Psoas muscle (tissue), 8 donors: Measurements from ENCODE around the gene ARHGEF16. TPM values are rescaled to one million over a fixed set of nuclear protein-coding genes. Genes with fewer than 3 reads are reported as not detected.

Source experiments
- ATAC-seq, 4 donors: fragments of 200-7000 bp; cut with Tn5 transposase; one replicate each; pipeline ENCODE4 v1.9.1; 2020; ENCODE audit warnings: moderate library complexity in 3 of 4, mild to moderate bottlenecking in 2 of 4
- DNase-seq, 2 donors: peaks; one replicate each; pipeline ENCODE4 v3.0.0-alpha.2; 2020
- H3K27ac ChIP-seq: fragments of 200-600 bp; one replicate; pipeline ENCODE4 v1.8.0; 2022
- H3K27me3 ChIP-seq, 3 donors: fragments of 200-600 bp in 1 of 3; one replicate each; pipeline versions ENCODE4 v1.6.1 to v1.8.0; 2013 to 2022; ENCODE audit warnings: low read length in 2 of 3, mild to moderate bottlenecking in 2 of 3, moderate library complexity in 1 of 3; ENCODE audit not compliant: insufficient read depth in 3 of 3
- H3K36me3 ChIP-seq, 2 donors: fragments of 200-600 bp in 1 of 2; one replicate each; pipeline versions ENCODE4 v1.6.1 to v1.8.0; 2013 to 2022; ENCODE audit warnings: low read depth in 1 of 2, mild to moderate bottlenecking in 1 of 2, moderate library complexity in 1 of 2; ENCODE audit not compliant: insufficient read depth in 1 of 2
- H3K4me1 ChIP-seq: fragments of 200-600 bp; one replicate; pipeline ENCODE4 v1.8.0; 2022
- H3K4me3 ChIP-seq: fragments of 200-600 bp; one replicate; pipeline ENCODE4 v1.8.0; 2022; ENCODE audit warnings: mild to moderate bottlenecking
- H3K9me3 ChIP-seq: fragments of 200-600 bp; one replicate; pipeline ENCODE4 v1.8.0; 2022
- CTCF ChIP-seq: fragments of 200-600 bp; IDR thresholded peaks from one replicate; pipeline ENCODE4 v1.8.0; 2022; ENCODE audit warnings: antibody characterized with exemption
- WGBS, 3 donors: extraction: QIAGEN DNeasy Blood & Tissue Kit; methylation state at CpG; one replicate each; pipeline versions ENCODE4 v1.1.6 to v1.1.7; 2013; 5-methylcytosine and 5-hydroxymethylcytosine counted together
- intact Hi-C, 2 donors: fragments of 100-400 bp; cut with DNase I; formaldehyde crosslinking; loops; one replicate each; pipeline versions ENCODE4 v1.11.0 to v1.14.2; 2022
- polyA plus RNA-seq, 3 donors: library from polyadenylated mRNA; stranded (reverse); fragments of 200-250 nt; gene quantifications; one replicate each; pipeline ENCODE4 v1.2.3, GENCODE V29; 2013
- total RNA-seq, 4 donors: library from RNA; stranded (reverse); fragmentation: NEBNext Ultra II Directional in 2 of 4; extraction: Animal tissue kit (Norgen Biotek cat#: 25700) in 2 of 4; gene quantifications; one replicate each; pipeline versions ENCODE4 v1.2.1 to v1.2.4, GENCODE V29; 2021 to 2023
- donor health status: healthy with polysubstance abuse.
- donor health status: DM: no; HTN: no; CAD: no; lungs with moderate emphysema.
- donor health status: Bipolar disorder and iron deficiency.
- donor health status: healthy.
- donor health status: DM: yes; HTN: yes; CAD: no.
- donor health status: DM: no; HTN: no; CAD: no.
- donor health status: DM: no; HTN: no; CAD: no.
- donor health status: DM: yes; HTN: yes; CAD: no.

ARHGEF16 gene
- total and polyA plus RNA-seq, 7 donors: 0.29 to 0.56 (median 0.51) TPM

- H3K27me3 ChIP-seq: no peaks in the 10 kb centered on the region
- H3K4me3 ChIP-seq: peak overlapping the region; percentile 71
- ATAC-seq (peak; percentile 6 to 48 (median 26)), DNase-seq (no peak)
- no peaks in the 10 kb centered on the region for H3K36me3 ChIP-seq
- H3K9me3 ChIP-seq: no peaks in the 10 kb centered on the region
- peak overlapping the region; percentile 77 for H3K27ac ChIP-seq
- peaks cover 26% of the 10 kb centered on the region for H3K4me1 ChIP-seq
- intact Hi-C loops: no loop called here
- TF ChIP-seq CTCF: no peak
- 16 to 31% (median 19%) methylated on average over 31 to 32 of the region's 32 CpGs for WGBS, 3 donors
Measured at GRCh38 chr1:3530086-3530925, 75.8 kb downstream of the ARHGEF16 start.

Other genes with a start within 250 kb of the ARHGEF16 start
- 1 to 10 TPM; 3.7 to 5.5 (median 4.5) TPM for gene MEGF6, start 156.8 kb downstream of the ARHGEF16 start, total RNA-seq
- gene MEGF6, start 156.8 kb downstream of the ARHGEF16 start, polyA plus RNA-seq: 1 to 10 TPM in 2 of 3 donors, under 1 TPM in 1; 0.67 to 2.4 (median 1.6) TPM
- gene TPRG1L, start 170.3 kb downstream of the ARHGEF16 start, total RNA-seq: 10 to 100 TPM; 37.9 to 49.2 (median 39.2) TPM
- gene TPRG1L, start 170.3 kb downstream of the ARHGEF16 start, polyA plus RNA-seq: 10 to 100 TPM; 33.9 to 66.4 (median 45.0) TPM
- gene WRAP73, start 195.4 kb downstream of the ARHGEF16 start, total RNA-seq: 10 to 100 TPM; 10.8 to 12.6 (median 11.7) TPM
- 10 to 100 TPM; 14.9 to 21.8 (median 20.2) TPM for gene WRAP73, start 195.4 kb downstream of the ARHGEF16 start, polyA plus RNA-seq
- under 1 TPM in 1 of 4 donors, not detected in 3; 0.13 TPM for gene TP73, start 197.9 kb downstream of the ARHGEF16 start, total RNA-seq
- gene TP73, start 197.9 kb downstream of the ARHGEF16 start, polyA plus RNA-seq: under 1 TPM in 2 of 3 donors, not detected in 1; under 0.01 to 0.01 TPM